Measurements from ENCODE around the gene CPNE4.
"Not testable (repeated sequence)": the region's sequence is repeated elsewhere in the genome, so short reads cannot be mapped to it uniquely, and the experiment has no call there.

CPNE4 gene

DNA sequence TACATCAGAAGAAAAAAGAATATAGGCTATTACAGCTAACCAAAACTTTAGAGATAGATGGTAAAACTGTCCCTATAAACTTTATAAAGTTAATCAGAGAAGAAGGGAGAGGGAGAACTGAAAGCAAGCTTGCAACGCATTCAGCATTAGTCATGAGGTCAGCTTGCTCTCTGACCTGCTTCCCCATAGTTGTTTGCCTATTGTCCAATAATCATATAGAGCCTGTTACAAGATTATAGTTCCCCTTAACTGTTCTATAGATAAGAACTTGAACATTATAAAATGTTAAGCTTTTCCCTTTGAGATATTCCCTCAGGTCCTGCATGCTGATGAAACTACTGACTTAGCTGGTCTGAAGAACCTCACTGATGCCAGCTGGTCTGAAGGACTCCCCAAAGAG lies 74.5 kb downstream of the CPNE4 start:
- DNase-seq (ENCODE audit: low read depth): peak; percentile 24

DNA sequence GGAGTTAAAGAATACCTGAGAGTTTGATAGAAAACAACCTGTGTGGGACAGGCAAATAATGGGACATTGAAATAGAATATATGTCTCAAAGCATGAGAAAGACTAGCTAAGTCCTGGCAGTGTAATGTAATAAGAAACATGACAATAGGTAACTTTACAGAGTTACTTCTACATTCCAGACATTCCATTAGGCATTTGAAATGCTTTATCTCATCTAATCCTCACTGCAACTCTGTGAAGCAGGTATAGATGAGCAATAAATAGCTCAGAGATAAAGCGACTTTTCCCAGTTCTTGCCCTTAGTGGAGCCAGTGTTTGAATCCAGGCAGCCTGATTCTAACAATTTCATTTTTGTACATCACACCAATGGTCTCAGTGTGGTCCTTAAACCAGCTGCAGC lies 76.8 kb downstream of the CPNE4 start:
- no peak for DNase-seq (ENCODE audit: low read depth)

DNA sequence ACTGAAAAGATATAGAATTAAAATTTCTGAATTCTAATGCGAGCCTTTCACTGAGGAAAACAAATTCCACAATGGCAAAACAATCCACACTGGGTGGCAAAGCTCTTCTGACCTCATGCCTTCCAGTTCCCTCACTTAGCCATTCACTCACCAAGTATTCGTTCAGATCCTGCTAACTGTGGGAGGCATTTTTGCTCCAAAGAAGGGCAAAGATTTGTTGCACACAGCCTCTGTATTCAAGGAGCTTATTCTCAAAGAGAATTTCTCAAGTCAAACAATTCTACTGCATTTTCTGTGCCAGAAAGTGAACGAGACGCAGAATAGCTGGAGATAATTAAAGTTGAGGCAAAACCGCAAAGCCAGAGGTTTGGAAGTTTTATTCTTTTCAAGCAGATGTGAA lies 77.3 kb downstream of the CPNE4 start:
- DNase-seq (ENCODE audit: low read depth): no peak

DNA sequence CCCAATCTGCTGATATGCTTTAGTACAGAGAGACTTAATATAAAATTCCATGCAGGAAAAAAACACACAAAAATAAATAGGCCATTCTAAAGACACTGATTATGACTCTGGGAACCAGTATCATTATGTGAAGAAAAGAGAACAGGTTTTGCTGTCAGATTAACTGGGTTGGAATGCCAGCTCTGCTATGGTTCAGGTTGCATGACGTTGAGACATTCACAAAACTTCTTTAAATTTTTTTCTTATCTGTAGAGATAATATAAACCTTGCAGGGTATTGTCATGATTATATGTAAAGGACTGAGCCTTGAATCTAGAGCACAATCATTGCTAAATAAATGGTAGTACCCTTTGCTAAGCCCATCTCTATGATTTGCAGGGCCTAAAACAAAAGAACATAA lies 86.0 kb downstream of the CPNE4 start:
- DNase-seq (ENCODE audit: low read depth): no peak

DNA sequence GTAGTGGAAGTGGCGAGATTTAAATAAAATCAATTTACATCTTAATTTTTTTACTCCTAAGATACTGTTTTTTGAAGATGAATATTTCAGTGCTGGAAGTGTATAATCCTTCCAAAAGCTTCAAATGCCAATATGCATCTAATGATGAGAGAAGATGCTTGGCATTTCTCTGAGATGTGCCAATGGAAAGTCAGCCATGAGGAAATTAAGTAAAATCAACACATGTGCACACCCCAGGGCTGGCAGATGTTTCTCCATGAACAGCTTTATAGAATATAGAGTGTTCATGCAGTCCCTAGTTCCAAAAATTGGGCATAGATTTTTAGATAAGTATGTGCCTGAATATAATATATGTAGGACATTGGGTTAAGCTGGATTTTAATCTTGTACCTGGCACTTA lies 90.1 kb downstream of the CPNE4 start:
- DNase-seq (ENCODE audit: low read depth): no peak

DNA sequence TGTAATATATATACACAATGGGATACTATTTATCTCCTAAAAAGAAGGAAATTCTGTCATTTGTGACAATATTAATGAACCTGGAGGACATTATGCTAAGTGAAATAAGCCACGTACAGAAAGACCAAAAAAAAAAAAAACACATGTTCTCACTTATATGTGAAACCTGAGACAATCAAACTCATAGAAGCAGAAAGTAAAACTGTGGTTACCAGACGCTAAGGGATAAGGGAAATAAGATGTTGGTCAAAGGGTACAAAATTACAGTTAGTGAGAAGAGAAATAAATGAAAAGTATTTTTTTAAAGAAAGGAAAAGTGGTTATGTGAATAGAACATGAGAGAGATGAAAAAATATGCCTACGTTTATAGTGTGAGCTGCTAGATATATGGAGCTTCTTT lies 101.1 kb downstream of the CPNE4 start:
- no peak for DNase-seq (ENCODE audit: low read depth)

DNA sequence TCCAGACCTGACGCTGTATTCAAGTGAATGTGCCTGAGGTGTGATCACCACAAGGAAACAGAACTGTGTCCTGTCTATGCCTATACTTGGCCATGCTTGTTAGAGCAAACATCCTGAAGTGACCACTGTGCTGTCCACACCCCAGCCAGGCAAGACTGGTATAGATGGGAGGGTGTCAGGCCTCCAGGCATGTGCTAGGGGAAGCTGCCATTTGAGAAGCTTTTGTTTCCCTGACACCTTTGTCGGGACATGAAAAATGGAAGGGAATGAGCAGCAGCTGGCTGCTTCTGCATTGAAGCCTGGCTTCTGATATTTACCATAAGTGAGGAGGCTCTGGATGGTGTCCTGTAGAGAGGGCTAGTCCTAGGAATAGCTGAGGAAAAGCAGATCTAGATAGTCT lies 106.2 kb downstream of the CPNE4 start:
- no peak for DNase-seq (ENCODE audit: low read depth)

DNA sequence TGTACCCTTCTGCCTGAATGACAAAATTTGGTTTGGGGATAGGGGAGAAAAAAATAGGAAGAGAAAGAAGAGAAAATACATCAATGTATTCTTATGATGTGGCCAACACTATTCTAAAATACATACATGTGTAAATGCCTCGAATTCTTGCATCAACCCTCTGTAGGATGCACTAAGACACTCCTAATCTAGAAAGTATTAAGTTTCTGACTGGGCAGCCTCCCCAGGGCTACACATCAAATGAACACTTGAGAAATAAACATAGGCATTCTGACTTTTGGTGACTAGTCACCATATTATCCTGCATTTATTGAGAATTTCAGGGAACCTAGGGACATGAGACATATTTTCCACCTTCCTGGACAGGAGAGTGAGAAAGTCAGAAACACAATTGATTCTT lies 109.2 kb downstream of the CPNE4 start:
- no peak for DNase-seq (ENCODE audit: low read depth)

DNA sequence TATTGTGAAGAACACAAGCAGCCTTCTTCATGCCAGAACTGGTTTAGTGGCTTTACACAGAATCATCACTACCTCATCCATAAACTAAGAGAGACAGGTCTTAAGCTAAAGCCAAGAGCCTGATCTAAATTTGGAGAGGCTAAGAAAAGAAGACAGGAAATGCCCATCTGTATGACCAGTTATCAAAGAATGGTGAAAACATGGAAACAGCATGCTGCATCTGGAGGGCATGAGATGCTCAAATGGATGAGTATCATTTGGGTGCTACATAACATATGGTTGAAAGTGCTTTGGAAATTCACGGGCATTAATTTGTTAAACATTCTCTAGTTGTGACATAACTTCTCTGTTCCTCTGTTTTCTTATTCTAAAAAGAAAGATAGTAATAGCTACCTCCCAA lies 112.5 kb downstream of the CPNE4 start:
- no peak for DNase-seq (ENCODE audit: low read depth)

DNA sequence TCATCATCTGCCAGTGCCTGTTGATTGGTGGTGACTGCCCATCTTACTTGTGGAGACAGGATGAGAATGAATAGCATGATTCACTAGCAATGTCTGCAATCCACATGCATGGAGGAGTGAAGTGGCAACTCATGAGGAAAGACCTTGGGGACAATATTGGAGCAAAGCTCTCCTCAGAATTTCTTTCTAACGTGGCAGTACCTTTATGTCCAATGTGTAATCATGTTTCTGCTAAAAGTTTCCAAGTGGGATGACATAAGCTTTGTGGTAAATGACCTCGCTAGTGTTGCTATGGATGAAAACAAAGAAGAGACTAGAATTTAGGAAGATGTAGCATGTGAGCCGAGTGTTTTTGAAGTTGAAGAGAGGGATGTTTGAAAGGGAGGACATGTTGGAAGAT lies 117.8 kb downstream of the CPNE4 start:
- no peak for DNase-seq (ENCODE audit: low read depth)

DNA sequence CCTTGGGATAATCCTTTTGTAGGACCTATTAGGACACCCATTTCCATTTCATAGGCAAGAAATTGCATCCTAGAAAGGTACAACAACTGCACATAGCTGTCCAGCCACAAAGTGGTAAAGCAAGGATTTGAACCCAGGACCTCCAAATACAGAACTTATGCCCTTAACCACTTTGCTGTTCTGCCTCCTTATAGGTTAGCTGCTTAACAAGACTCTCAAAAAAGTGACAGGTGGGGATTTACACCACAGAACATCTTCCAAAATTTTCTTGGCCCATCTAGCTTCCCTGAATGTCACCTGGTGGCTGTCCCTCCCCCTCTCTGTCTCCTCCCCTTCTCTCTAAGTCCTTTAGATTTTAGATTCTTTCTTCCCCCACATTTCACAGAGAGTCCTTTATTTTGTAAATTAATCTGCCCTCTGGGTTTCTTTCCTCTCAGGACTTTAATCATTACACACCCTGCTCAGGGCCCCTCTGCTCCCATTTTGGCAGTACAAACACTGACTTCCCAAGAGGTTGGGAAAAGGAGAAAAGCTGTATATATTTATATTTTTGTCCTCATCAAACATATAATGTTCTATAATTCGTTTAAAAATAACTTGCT lies 120.6 kb downstream of the CPNE4 start:
- DNase-seq (ENCODE audit: low read depth): no peak

DNA sequence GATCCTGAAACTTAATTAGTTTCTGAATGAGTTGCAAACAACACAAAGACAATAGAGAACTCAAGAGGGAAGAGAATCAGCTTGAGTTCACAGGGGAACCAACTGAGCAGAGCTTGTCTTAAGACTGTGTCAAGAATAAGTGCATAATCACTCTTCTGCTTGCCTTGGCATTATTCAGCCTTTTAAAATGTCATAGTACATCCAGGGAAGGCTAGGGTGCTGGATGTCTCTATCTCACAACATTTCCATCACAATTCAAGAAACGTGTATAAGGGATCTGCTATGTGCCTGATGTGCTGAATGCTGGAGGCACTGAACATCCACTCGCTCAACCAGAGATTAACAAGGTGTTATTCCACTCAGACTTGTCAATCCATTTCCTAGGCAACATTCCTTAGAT lies 122.6 kb downstream of the CPNE4 start:
- no peak for DNase-seq (ENCODE audit: low read depth)

DNA sequence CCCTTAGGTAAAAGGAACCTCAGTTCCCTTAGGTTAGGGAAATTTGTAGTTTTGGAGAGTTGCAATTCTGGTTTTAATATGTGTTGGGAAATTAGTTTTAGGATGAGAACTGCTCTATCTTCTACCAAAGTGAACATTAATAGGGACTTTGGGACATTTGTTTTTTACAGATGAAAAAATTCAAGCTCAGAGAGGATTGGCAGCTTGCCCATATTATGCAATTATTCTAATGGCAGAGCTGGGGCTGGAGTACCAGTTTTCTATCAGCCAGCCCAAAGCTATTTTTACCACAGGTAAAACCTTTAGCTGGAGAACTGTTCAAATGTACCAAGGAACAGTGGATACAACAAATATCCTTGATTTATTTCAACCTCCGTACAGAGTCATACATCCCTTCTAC lies 127.0 kb downstream of the CPNE4 start:
- DNase-seq (ENCODE audit: low read depth): no peak

DNA sequence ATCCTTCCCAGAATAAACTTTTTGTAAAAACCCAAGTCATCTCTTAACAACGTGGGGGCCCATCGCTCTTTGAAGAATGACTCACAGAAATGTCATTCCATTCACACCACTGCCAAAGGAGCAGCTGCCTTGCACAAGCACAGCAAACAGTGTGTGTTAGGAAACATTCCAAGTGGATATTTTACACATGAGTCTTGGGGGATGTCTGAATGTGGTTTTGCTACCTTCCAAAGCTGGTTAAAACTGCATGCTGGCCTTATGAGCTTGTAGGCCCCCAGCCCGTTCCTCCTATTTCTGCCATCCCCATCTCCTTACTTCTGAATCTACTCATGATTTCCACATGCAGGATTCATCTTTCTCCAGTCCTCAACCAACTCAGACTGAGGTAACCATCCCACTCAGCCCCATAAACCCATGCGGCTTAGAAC lies 130.8 kb downstream of the CPNE4 start:
- DNase-seq (ENCODE audit: low read depth): peak; percentile 93

DNA sequence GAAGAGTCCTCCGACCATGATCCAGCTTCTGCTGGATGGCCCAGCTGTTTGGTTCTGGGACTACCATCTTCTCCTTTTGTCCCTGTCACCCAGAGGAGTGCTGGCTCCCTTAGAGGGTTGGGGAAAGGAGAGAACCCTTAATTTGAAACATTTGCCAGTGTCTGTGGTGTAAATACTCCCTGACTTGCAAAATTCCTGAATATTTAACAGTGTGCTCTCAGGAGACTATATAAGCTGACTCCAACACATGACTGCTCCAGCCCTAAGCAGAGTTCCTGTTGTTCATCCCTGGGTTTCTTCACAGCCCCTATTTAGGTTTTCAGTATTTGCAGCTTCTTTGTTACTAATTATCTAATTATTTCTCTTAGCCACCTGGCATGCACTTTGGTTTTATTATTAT lies 133.1 kb downstream of the CPNE4 start:
- DNase-seq (ENCODE audit: low read depth): peak; percentile 41

DNA sequence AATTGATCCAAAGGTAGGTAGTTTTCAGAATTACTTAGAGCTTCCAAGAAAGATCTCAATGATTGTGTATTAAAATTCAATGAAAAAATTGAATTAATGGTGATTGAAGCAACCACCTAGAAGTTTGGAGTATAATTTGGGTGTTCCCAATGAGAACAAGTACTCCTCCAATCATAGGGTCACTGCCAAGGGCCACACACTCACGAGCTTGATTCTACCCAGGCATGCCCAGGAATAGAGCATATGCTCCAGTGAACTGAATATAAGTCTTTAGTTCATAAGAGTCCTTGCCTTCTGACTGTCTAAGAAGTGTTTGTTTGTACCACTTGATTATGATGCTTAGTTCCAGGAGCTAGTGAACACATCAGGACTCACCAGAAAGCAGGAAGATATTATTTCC lies 133.9 kb downstream of the CPNE4 start:
- DNase-seq (ENCODE audit: low read depth): no peak

DNA sequence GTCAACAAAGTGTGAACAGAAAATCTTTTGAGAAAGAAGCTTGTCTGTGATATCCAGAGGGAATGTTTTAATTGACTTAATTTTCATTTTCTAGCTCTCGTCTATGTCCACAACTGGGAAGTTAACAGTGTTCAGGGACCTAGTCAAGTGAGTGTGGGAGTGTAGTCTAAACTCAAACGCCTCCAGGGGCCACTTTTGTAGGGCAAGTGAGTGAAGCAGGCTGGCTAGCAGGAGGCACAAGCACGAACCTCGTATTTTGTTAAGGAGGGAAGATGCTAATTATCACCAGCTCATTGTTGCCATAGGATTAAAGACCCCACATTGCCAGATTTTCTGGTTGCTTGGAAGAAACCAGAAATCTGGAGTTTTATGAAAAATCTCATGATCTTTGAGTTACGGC lies 135.8 kb downstream of the CPNE4 start:
- no peak for DNase-seq (ENCODE audit: low read depth)

DNA sequence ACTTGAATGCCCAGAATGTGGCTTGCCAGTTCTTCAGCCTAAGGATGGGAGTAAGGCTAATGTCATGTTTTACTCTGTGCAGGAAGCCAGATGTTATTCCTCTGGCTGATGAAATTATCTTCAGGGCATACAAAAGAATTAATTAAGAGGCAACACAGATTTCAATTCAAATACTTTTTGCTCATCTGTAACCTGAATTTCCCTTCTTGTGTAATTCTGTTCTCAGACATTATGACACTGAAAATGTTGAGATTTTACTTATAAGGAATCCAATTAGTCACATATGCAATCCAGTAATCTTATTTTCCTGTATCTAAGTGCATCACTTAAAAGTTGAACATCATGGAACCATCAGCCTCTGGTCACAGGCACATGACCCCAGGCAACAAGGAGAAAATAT lies 136.5 kb downstream of the CPNE4 start:
- DNase-seq (ENCODE audit: low read depth): no peak

DNA sequence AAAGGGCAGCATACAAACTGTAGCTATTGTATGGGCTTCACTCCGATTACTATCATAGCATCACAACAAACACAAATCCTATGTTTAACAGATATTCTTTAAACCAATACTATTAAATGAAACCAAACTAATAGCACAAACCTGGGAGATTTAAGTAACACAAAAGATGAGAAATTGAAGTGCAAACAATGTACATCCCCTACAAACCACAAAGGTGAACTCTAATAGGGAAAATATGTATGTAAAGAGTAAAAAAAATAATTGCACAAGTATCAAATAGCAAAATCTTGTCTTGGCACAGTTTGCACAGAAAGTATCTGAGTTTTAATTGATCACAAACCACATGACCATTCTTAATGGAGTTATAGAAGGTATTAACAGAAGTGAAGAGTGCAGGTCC lies 138.5 kb downstream of the CPNE4 start:
- DNase-seq (ENCODE audit: low read depth): no peak

DNA sequence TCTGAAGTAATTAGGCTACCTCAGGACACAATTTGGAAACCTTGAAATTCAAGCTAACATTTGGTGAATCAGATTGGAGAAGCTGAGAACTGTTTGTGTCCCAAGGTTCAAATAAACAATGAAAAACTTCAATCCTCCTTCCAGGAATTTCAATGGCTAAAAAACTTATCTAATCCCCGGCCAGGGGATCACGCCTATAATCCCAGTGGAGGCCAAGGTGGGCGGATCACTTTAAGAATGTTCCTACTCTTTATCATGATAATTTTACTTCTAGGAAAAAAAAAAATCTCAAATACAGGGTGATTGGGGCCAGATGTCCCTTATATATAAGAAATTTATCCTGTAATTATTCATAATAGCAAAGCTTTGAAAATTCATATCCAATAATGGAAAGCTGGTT lies 139.0 kb downstream of the CPNE4 start:
- no peak for DNase-seq (ENCODE audit: low read depth)

DNA sequence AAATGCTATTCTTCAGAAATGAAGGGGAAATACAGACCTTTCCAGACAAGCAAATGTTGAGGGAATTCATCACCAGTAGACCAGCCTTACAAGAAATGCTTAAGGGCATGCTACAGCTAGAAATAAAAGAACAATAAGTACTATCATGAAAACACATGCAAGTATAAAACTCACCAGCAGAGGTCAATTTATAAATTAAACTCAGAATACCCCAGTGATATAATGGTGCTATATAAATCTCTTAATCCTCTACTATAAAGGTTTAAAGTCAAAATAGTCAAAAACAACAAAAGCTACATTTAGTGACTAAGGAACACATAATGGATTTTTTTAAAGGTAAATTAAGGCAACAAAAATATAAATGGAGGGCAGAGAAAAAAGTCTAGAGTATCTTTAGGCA lies 142.5 kb downstream of the CPNE4 start:
- no peak for DNase-seq (ENCODE audit: low read depth)

DNA sequence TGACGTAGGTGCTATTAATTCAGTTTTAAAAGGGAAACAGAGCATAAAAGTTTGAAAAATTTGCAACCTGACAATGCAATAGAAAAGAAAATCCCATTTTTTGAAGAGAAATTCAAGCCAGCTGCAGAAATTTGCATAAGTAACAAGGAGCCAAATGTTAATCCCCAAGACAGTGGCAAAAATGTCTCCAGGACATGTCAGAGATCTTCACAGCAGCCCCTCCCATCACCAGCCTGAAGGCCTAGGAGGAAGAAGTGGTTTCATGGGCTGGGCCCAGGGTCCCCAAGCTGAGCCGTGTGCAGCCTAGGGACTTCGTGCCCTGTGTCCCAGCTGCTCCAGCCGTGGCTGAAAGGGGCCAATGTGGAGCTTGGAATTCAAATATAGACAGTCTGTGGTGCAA lies 148.9 kb downstream of the CPNE4 start:
- not testable (repeated sequence) for DNase-seq (ENCODE audit: low read depth)

DNA sequence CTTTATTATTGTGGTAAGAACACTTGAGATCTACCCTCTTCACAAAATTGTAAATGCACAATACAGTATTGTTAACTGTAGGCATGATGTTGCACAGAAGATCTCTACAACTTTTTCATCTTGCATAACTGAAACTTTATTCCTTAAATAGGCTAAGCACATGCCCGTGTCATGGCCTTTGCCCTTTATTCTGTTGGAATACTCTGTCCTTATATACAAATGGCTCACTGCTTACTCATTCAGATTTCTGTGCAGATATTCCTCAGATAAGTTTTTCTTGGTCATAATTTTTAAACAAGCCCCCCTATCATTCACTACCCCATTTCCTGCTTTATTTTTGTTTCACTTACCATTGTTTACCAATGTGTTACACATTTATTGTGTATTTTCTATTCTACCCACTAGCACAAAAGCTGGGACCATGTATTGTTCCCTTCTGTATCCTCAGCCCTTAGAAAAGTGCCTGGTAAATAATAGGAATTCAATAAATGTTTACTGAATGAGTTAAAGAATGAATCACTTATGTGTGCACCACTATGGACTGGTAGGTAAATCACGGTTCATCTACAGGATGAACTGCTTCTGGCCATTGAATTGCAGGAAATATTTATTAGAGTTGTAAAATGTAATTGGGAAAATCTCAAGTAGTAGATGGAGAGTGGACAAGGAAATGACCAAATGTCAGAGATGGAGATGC lies 151.0 kb downstream of the CPNE4 start:
- DNase-seq (ENCODE audit: low read depth): no peak

DNA sequence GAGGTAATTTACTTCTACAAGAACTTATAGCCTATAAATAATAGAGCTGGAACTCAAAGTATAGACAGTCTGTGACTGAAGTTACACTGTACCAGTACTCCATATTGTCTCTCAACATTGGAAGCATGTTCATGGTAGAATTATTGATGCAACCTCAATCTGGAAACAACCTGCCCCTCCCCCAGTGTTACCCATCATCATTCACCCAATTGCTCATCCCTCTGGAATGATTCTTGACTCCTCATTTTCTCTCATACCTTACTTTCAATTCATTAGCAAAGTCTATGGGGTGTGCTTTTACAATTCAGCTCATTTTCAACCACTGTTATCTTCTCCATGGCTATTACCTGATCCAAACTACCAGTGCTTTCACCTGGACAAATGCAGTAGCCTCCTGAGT lies 151.7 kb downstream of the CPNE4 start:
- DNase-seq (ENCODE audit: low read depth): no peak

Data from fibroblast of gingiva (primary cell).